Stomach (tissue), 9 donors: ENCODE data around the gene ADCK2. TPM values are rescaled to one million over a fixed set of nuclear protein-coding genes. Genes with fewer than 3 reads are reported as not detected.
A peak's percentile ranks its signal among the peaks of the same experiment; 100 is the strongest.

Experiments used
- DNase-seq, 2 donors: peaks; one replicate each; pipeline versions ENCODE4 v3.0.0 to v3.0.0-alpha.2; 2013 to 2019
- H3K27ac ChIP-seq, 5 donors: fragments of 200-600 bp in 4 of 5; sonication (generic) in 4 of 5; one replicate each; pipeline ENCODE4 v1.5.1; 2013 to 2019; ENCODE audit warnings: mild to moderate bottlenecking in 1 of 5, moderate library complexity in 1 of 5
- H3K27me3 ChIP-seq, 3 donors: fragments of 200-600 bp; sonication (generic); one replicate each; pipeline ENCODE4 v1.5.1; 2017 to 2019; ENCODE audit warnings: mixed run types in 1 of 3
- H3K36me3 ChIP-seq, 4 donors: fragments of 200-600 bp; sonication (generic); 1 replicate in 3 of 4; 2 replicates in 1 of 4; pipeline ENCODE4 v1.5.1; 2016 to 2019
- H3K4me1 ChIP-seq, 4 donors: fragments of 200-600 bp; sonication (generic); one replicate each; pipeline ENCODE4 v1.5.1; 2016 to 2019
- H3K4me3 ChIP-seq, 4 donors: fragments of 200-600 bp; sonication (generic) in 3 of 4; one replicate each; pipeline ENCODE4 v1.5.1; 2016 to 2019; ENCODE audit warnings: mild to moderate bottlenecking in 1 of 4
- H3K9me3 ChIP-seq, 4 donors: fragments of 200-600 bp; sonication (generic); one replicate each; pipeline ENCODE4 v1.5.1; 2016 to 2019
- EP300 ChIP-seq: sonication (generic); formaldehyde crosslinking; IDR thresholded peaks from one replicate; pipeline ENCODE4 v1.6.1; 2017; ENCODE audit warnings: antibody characterized with exemption
- POLR2A ChIP-seq, 4 donors: fragments of 450-650 bp; IDR thresholded peaks; one replicate each; pipeline ENCODE4 v1.6.1; 2016; ENCODE audit warnings: antibody characterized with exemption in 4 of 4, control low read depth in 2 of 4, mild to moderate bottlenecking in 1 of 4, moderate library complexity in 1 of 4
- POLR2AphosphoS5 ChIP-seq, 3 donors: sonication (generic); formaldehyde crosslinking; IDR thresholded peaks; one replicate each; pipeline ENCODE4 v1.6.1; 2016; ENCODE audit warnings: antibody characterized with exemption in 3 of 3
- WGBS, 5 donors: extraction: QIAGEN DNeasy Blood & Tissue Kit in 3 of 5; methylation state at CpG; one replicate each; pipeline versions ENCODE4 v1.1.5 to v1.1.7; 2013 to 2018; 5-methylcytosine and 5-hydroxymethylcytosine counted together
- intact Hi-C: fragments of 100-400 bp; cut with DNase I; formaldehyde crosslinking; loops from one replicate; pipeline ENCODE4 v1.15.1; 2023; ENCODE audit warnings: low total_unique reads
- polyA plus RNA-seq, 3 donors: library from polyadenylated mRNA; stranded (reverse); fragments of 200-250 nt; gene quantifications; one replicate each; pipeline ENCODE4 v1.2.3, GENCODE V29; 2013
- total RNA-seq, 5 donors: library from RNA; depleted of rRNA; stranded (reverse); fragments of >200 nt; gene quantifications; one replicate each; pipeline versions ENCODE4 v1.1.0 to v1.2.3, GENCODE V29; 2014 to 2016
- TF ChIP-seq, protein P1 (sequence below), 7 experiments: fragments of 450-650 bp in 4 of 7; fragments of 200-600 bp in 3 of 7; sonication (generic) in 3 of 7; IDR thresholded peaks; one replicate each; pipeline ENCODE4 v1.5.1; 2016 to 2019; ENCODE audit warnings: antibody characterized with exemption in 7 of 7, control low read depth in 2 of 7, mild to moderate bottlenecking in 1 of 7
- donor health status: healthy with polysubstance abuse.
- donor health status: Bipolar disorder and iron deficiency.
- donor health status: healthy.

Gene ADCK2
- total and polyA plus RNA-seq, 8 donors, result 2.7 to 62.3 (median 20.7) TPM

DNA sequence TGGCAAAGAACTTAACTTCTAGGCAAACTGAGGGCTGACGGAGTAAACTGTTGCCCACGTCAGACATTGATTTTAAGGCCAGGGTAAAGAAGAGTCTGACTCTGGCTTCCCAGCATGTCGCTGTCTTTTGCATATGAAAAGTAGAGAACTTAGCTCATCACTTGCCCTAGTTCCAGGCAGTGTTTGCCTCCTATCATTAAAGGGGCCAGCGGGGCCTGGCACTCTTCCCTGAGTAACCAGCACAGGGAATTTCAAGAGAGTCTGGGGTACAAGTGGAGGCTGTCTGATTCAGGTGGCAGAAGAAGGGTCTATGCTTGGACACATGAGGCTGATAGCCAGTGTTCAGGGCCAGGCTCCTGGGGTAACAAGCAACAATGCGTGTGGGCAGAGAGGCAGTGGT is 36.9 kb upstream of the ADCK2 start:
- peaks cover 0 to 46% (median 12%) of the 10 kb centered on the region in 3 donors for H3K27me3 ChIP-seq
- intact Hi-C loops, result no loop called here
- DNase-seq, result no peak
- H3K9me3 ChIP-seq, result no peaks in the 10 kb centered on the region
- TF ChIP-seq, protein P1, sequence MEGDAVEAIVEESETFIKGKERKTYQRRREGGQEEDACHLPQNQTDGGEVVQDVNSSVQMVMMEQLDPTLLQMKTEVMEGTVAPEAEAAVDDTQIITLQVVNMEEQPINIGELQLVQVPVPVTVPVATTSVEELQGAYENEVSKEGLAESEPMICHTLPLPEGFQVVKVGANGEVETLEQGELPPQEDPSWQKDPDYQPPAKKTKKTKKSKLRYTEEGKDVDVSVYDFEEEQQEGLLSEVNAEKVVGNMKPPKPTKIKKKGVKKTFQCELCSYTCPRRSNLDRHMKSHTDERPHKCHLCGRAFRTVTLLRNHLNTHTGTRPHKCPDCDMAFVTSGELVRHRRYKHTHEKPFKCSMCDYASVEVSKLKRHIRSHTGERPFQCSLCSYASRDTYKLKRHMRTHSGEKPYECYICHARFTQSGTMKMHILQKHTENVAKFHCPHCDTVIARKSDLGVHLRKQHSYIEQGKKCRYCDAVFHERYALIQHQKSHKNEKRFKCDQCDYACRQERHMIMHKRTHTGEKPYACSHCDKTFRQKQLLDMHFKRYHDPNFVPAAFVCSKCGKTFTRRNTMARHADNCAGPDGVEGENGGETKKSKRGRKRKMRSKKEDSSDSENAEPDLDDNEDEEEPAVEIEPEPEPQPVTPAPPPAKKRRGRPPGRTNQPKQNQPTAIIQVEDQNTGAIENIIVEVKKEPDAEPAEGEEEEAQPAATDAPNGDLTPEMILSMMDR (IDR thresholded peaks at IDR 0.05), result no peak
- TF ChIP-seq POLR2AphosphoS5 (IDR thresholded peaks at IDR 0.05) (no peak), EP300 (no peak)
- 71 to 85% (median 84%) methylated on average over 5 of the region's 5 CpGs for WGBS, 5 donors
- H3K4me1 ChIP-seq, result peaks cover 4 to 55% (median 26%) of the 10 kb centered on the region in 4 donors
- no peaks in the 10 kb centered on the region for H3K36me3 ChIP-seq
- peak overlapping the region in 3 of 5 donors; percentile 17 to 38 (median 31) for H3K27ac ChIP-seq
- H3K4me3 ChIP-seq, result no peak overlapping the region

DNA sequence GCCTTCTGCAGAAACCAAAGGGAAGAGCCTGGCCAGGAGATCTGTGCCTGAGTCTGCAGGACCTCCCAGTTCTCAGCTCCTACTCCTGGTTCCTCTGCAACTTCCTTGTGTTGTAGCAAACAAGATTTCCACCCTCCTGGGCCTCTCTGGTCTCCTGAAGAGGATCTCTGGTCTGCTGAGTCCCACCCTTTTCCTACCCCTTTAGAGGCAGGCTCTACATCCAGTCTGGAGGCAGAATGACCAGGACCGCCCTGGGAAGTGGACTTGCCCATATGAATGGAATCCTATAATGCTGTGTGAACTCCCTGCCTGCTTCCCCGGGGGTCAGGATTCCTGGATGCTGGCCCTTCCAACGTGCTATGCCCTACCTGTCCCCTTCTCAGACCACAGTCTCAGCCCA is 35.3 kb upstream of the ADCK2 start:
- 20 to 74% (median 66%) methylated on average over 2 to 3 of the region's 3 CpGs for WGBS, 5 donors

DNA sequence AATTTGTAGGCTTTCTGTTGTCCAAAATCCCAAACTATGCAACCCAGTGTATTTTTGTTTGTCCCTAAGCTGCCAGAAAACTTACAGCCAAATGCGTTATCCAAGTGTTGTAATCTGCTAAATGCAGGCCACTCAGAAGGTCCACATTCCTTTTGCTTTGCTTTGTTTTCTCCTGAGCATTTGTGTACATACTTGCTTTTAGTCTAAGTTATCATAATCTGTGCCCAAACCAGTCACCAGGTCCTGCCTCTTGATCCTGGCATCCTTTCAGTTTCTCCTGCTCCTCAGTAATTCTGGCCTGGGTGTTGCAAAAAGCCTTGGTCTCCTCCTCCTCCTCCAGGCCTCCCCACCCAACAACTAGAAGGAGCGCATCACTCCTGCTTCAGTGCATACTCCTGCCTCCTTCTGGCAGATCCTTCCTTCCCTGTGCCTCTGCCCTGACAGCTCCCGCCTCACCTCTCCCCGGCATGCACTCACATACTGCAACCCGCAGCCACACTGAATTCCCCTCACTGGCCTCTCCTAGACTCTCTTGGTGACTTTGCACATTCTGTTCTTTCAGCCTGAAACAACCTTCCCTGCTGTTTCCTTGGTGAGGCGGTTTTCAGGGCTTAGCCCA is 34.5 kb upstream of the ADCK2 start:
- H3K27me3 ChIP-seq, result peaks cover 0 to 71% (median 22%) of the 10 kb centered on the region in 3 donors
- TF ChIP-seq, protein P1 (IDR thresholded peaks at IDR 0.05), result no peak
- TF ChIP-seq POLR2A (IDR thresholded peaks at IDR 0.05) (no peak), POLR2AphosphoS5 (IDR thresholded peaks at IDR 0.05) (peak in 1 of 3 donors; percentile 15), EP300 (no peak)
- peak overlapping the region in 4 of 5 donors; percentile 73 to 85 (median 82) for H3K27ac ChIP-seq
- peak overlapping the region in 1 of 4 donors; percentile 66 for H3K4me3 ChIP-seq
- peak in 1 of 2 donors; percentile 77 for DNase-seq
- H3K9me3 ChIP-seq, result no peaks in the 10 kb centered on the region
- 38 to 61% (median 52%) methylated on average over 6 of the region's 6 CpGs for WGBS, 5 donors
- intact Hi-C loops, result no loop called here
- peaks cover 4 to 56% (median 27%) of the 10 kb centered on the region in 4 donors for H3K4me1 ChIP-seq
- H3K36me3 ChIP-seq, result no peaks in the 10 kb centered on the region

More for the DNA sequence above, 35.3 kb upstream of the ADCK2 start:
- DNase-seq, result no peak
- Histone ChIP-seq H3K4me1 (peaks cover 4 to 56% (median 27%) of the 10 kb centered on the region in 4 donors), H3K4me3 (no peak overlapping the region), H3K36me3 (no peaks in the 10 kb centered on the region), H3K27me3 (peaks cover 0 to 62% (median 22%) of the 10 kb centered on the region in 3 donors), H3K27ac (peak overlapping the region in 3 of 5 donors; percentile 81 to 85 (median 83)), H3K9me3 (no peaks in the 10 kb centered on the region)
- TF ChIP-seq POLR2A (IDR thresholded peaks at IDR 0.05) (no peak), POLR2AphosphoS5 (IDR thresholded peaks at IDR 0.05) (no peak), EP300 (no peak)
- TF ChIP-seq, protein P1 (IDR thresholded peaks at IDR 0.05), result no peak
- intact Hi-C loops, result no loop called here

DNA sequence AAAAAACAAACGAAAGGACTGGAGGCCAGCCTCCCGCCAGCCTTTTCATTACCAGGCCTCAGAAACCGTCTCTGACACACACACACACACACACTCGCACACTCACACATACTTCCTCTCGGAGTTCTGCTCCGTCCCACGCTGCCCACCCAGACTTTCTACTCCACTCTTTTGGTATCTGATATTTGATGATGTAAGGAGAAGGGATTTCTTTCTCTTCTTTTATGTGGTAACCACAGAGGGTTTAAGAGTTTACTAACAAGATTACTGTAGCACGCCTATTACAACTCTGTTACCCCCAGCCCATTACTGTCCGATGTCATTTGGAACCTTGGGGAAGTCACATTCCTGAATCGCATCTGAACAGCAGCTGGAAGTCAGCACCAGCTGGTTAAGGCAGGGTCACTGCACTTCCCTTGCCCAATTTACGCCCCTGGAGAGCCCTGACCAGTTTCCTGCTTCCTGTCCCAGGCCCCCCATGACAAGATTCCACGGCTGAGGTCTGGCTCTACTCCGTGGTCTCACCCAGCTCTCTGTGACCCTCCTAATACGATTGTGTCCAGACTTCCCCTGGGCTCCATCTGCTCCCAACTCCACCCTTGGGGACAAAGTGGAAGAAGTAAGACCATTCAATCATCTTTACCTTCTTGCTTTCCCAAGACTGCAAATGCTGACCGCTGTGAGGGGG is 33.2 kb upstream of the ADCK2 start:
- intact Hi-C loops, result no loop called here
- Histone ChIP-seq H3K4me3 (peak overlapping the region; percentile 49 to 66 (median 57)), H3K9me3 (no peaks in the 10 kb centered on the region), H3K4me1 (peaks cover 4 to 56% (median 27%) of the 10 kb centered on the region in 4 donors), H3K27ac (peak overlapping the region; percentile 61 to 85 (median 81)), H3K36me3 (no peaks in the 10 kb centered on the region), H3K27me3 (peaks cover 0 to 80% (median 22%) of the 10 kb centered on the region in 3 donors)
- TF ChIP-seq POLR2AphosphoS5 (IDR thresholded peaks at IDR 0.05), result peak in 1 of 3 donors; percentile 50
- TF ChIP-seq, protein P1 (IDR thresholded peaks at IDR 0.05), result no peak
- no peak for TF ChIP-seq EP300
- WGBS, 5 donors, result 28 to 47% (median 35%) methylated on average over 15 of the region's 15 CpGs
- peak in 1 of 2 donors; percentile 83 for DNase-seq
